ENCODE results near the gene CDCA7L.

DNA sequence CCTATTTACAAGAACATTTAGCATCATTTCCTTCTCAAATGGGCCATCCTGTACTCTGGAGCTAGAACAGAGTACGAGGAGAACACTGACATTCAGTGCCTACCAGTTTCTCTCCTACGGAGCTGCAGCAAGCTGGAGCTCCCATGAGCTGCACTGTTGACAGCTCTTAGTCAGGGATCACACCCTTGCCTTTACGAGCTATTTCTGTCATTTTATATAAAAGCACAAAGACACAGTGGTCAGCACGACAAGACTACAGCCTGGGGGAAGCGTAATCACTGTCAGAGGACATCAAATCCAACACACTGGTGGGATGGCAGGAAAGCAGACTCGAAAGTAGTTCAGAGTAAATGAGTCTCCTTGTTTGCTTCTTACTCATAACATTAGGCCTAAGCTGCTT is 2.7 kb downstream of the CDCA7L start:
- TF ChIP-seq, protein P1, sequence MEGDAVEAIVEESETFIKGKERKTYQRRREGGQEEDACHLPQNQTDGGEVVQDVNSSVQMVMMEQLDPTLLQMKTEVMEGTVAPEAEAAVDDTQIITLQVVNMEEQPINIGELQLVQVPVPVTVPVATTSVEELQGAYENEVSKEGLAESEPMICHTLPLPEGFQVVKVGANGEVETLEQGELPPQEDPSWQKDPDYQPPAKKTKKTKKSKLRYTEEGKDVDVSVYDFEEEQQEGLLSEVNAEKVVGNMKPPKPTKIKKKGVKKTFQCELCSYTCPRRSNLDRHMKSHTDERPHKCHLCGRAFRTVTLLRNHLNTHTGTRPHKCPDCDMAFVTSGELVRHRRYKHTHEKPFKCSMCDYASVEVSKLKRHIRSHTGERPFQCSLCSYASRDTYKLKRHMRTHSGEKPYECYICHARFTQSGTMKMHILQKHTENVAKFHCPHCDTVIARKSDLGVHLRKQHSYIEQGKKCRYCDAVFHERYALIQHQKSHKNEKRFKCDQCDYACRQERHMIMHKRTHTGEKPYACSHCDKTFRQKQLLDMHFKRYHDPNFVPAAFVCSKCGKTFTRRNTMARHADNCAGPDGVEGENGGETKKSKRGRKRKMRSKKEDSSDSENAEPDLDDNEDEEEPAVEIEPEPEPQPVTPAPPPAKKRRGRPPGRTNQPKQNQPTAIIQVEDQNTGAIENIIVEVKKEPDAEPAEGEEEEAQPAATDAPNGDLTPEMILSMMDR (IDR thresholded peaks at IDR 0.05): no peak
- TF ChIP-seq, protein P2, sequence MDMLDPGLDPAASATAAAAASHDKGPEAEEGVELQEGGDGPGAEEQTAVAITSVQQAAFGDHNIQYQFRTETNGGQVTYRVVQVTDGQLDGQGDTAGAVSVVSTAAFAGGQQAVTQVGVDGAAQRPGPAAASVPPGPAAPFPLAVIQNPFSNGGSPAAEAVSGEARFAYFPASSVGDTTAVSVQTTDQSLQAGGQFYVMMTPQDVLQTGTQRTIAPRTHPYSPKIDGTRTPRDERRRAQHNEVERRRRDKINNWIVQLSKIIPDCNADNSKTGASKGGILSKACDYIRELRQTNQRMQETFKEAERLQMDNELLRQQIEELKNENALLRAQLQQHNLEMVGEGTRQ (IDR thresholded peaks at IDR 0.05; ENCODE audit: borderline replicate concordance, low read depth, low read length): no peak
- no peak for TF ChIP-seq EP300 (IDR thresholded peaks at IDR 0.05; ENCODE audit: borderline replicate concordance in 1 of 2, low read depth in 1 of 2, low read length in 1 of 2)
- no peak for TF ChIP-seq CHD2 (IDR thresholded peaks at IDR 0.05; ENCODE audit: low read length, partially characterized antibody)
- TF ChIP-seq RAD21 (IDR thresholded peaks at IDR 0.05; ENCODE audit: low read length): no peak
- TF ChIP-seq YY1 (IDR thresholded peaks at IDR 0.05; ENCODE audit: low read depth): no peak
- TF ChIP-seq GATA2 (CRISPR knock-in tag; IDR thresholded peaks at IDR 0.05): no peak
- TF ChIP-seq, protein P3, sequence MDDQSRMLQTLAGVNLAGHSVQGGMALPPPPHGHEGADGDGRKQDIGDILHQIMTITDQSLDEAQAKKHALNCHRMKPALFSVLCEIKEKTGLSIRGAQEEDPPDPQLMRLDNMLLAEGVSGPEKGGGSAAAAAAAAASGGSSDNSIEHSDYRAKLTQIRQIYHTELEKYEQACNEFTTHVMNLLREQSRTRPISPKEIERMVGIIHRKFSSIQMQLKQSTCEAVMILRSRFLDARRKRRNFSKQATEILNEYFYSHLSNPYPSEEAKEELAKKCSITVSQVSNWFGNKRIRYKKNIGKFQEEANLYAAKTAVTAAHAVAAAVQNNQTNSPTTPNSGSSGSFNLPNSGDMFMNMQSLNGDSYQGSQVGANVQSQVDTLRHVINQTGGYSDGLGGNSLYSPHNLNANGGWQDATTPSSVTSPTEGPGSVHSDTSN (IDR thresholded peaks at IDR 0.05): no peak
